ENCODE data around the gene NR4A2.

NR4A2 gene

GRCh38 chr2:156342254-156343095 lies 10.0 kb upstream of the NR4A2 start (continued):
- TF ChIP-seq ZNF792 (tag by site-specific recombination; IDR thresholded peaks at IDR 0.05), result no peak
- TF ChIP-seq GLI2 (tag by site-specific recombination; IDR thresholded peaks at IDR 0.05; ENCODE audit: borderline replicate concordance, low read depth), result no peak
- no peak for TF ChIP-seq ZNF112 (tag by site-specific recombination; IDR thresholded peaks at IDR 0.05)

GRCh38 chr2:156341452-156342253 lies 9.1 kb upstream of the NR4A2 start:
- ChIA-PET CTCF (no interaction called here), POLR2A (interaction anchor here (0.7 to 1.2 kb wide), 11 partner anchors 8 to 1943 kb away, joined by 3 to 19 read pairs (median 3); partner anchors contain the start of gene NR4A2)
- H3K27ac ChIP-seq (ENCODE audit: extremely low read depth, low read depth, low read length), result peak overlapping the region; percentile 98
- TF ChIP-seq ZNF510 (tag by site-specific recombination; IDR thresholded peaks at IDR 0.05; ENCODE audit: insufficient replicate concordance), result no peak
- peak; percentile 36; the same call in 1 of the 2 replicates for TF ChIP-seq KLF16 (tag by site-specific recombination; IDR thresholded peaks at IDR 0.05)
- no peak for TF ChIP-seq ZNF76 (tag by site-specific recombination; IDR thresholded peaks at IDR 0.05; ENCODE audit: borderline replicate concordance, low read depth)
- TF ChIP-seq ZNF548 (tag by site-specific recombination; IDR thresholded peaks at IDR 0.05), result no peak
- no peak for TF ChIP-seq BCL11A (tag by site-specific recombination; IDR thresholded peaks at IDR 0.05; ENCODE audit: low read depth)
- no peak for TF ChIP-seq ZNF354C (tag by site-specific recombination; IDR thresholded peaks at IDR 0.05; ENCODE audit: borderline replicate concordance, low read depth)
- peak; percentile 84 for TF ChIP-seq PRDM10 (tag by site-specific recombination; IDR thresholded peaks at IDR 0.05)
- TF ChIP-seq ZNF398 (tag by site-specific recombination; IDR thresholded peaks at IDR 0.05), result peak; percentile 94
- no peak for TF ChIP-seq GFI1B (tag by site-specific recombination; IDR thresholded peaks at IDR 0.05)
- TF ChIP-seq SP7 (tag by site-specific recombination; IDR thresholded peaks at IDR 0.05), result peak; percentile 58; the same call in 1 of the 2 replicates
- TF ChIP-seq ZNF544 (tag by site-specific recombination; IDR thresholded peaks at IDR 0.05), result no peak
- no peak for TF ChIP-seq ZNF404 (tag by site-specific recombination; IDR thresholded peaks at IDR 0.05)
- no peak for TF ChIP-seq ZNF239 (tag by site-specific recombination; IDR thresholded peaks at IDR 0.05)
- TF ChIP-seq ZNF175 (tag by site-specific recombination; IDR thresholded peaks at IDR 0.05), result no peak
- TF ChIP-seq ZNF341 (tag by site-specific recombination; IDR thresholded peaks at IDR 0.05; ENCODE audit: low read depth), result peak; percentile 96
- no peak for TF ChIP-seq ZNF654 (tag by site-specific recombination; IDR thresholded peaks at IDR 0.05; ENCODE audit: low read depth)
- peak; percentile 25; the same call in 1 of the 2 replicates for TF ChIP-seq ZSCAN30 (tag by site-specific recombination; IDR thresholded peaks at IDR 0.05)
- no peak for TF ChIP-seq CTCF (tag by site-specific recombination; IDR thresholded peaks at IDR 0.05)
- TF ChIP-seq MEIS1 (CRISPR knock-in tag; IDR thresholded peaks at IDR 0.05; ENCODE audit: borderline replicate concordance), result no peak
- 0 out of 2 replicates have a peak, but pooled peaks have one; percentile 32 for TF ChIP-seq ZBTB48 (tag by site-specific recombination; IDR thresholded peaks at IDR 0.05)
- TF ChIP-seq ZNF266 (tag by site-specific recombination; IDR thresholded peaks at IDR 0.05; ENCODE audit: low read depth), result no peak
- TF ChIP-seq ZIC2 (tag by site-specific recombination; IDR thresholded peaks at IDR 0.05), result peak; percentile 61
- TF ChIP-seq ZNF214 (tag by site-specific recombination; IDR thresholded peaks at IDR 0.05; ENCODE audit: borderline replicate concordance), result no peak

More at GRCh38 chr2:156341452-156342253, 9.1 kb upstream of the NR4A2 start:
- no peaks in the 10 kb centered on the region for H3K36me3 ChIP-seq (ENCODE audit: control insufficient read depth in 2 of 2, insufficient read depth in 1 of 2, low read length in 2 of 2)
- peak overlapping the region; percentile 81 for H3K4me3 ChIP-seq (ENCODE audit: low read depth, low read length)
- H3K4me1 ChIP-seq (ENCODE audit: control insufficient read depth, insufficient read depth, low read length), result peaks cover 7% of the 10 kb centered on the region; the same call in 1 of the 2 replicates
- no peaks in the 10 kb centered on the region for H3K9me3 ChIP-seq (ENCODE audit: control insufficient read depth, insufficient read depth, low read depth, low read length)
